ENCODE results near the gene KLRF2. TPM values are rescaled to one million over a fixed set of nuclear protein-coding genes. Genes with fewer than 3 reads are reported as not detected.
A peak's percentile ranks its signal among the peaks of the same experiment; 100 is the strongest.

KLRF2 gene
- polyA plus RNA-seq, 4 donors = not detected

- DNase-seq (ENCODE audit: low read depth in 4 of 4, low spot score in 2 of 4) = no peak
Measured at GRCh38 chr12:9883175-9883574, 1.9 kb downstream of the KLRF2 start.

DNA sequence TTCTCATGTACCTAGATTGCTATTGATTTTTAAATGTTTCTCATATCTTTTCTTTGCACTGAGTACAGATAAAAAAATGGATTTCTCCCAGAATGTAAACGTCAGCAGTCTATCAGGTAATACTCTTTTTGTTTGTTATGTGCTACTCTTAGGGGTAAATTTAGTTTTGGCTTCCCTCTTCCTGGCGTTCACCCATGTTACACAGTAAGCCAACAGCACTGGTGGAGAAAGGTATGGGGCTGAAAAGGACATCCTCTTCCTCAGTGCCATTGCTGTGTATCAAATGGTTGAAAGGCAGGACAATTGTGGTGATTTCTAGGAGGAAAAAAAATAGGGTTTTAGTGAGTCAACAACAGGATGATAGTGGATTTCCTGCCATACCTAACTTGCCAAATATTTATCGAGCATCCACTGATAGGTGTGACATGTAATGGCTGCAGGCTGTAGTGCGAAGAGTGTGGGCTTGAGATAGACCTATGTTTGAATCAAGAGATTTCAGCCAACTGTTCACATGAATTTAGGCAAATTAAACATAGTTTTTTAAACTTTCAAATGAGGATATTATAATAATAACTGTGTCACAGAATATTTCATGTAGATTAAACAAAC is 7.5 kb downstream of the KLRF2 start:
- no peak for DNase-seq (ENCODE audit: low read depth in 4 of 4, low spot score in 2 of 4)

GRCh38 chr12:9895215-9895971 is 14.1 kb downstream of the KLRF2 start:
- DNase-seq (ENCODE audit: low read depth in 4 of 4, low spot score in 2 of 4) = no peak

- no peak for DNase-seq (ENCODE audit: low read depth in 4 of 4, low spot score in 2 of 4)
Measured at GRCh38 chr12:9897535-9897934, 16.2 kb downstream of the KLRF2 start.

GRCh38 chr12:9899209-9899608 is 17.9 kb downstream of the KLRF2 start:
- no peak for DNase-seq (ENCODE audit: low read depth in 4 of 4, low spot score in 2 of 4)

- no peak for DNase-seq (ENCODE audit: low read depth in 4 of 4, low spot score in 2 of 4)
Measured at GRCh38 chr12:9900930-9901329, 19.6 kb downstream of the KLRF2 start.

- DNase-seq (ENCODE audit: low read depth in 4 of 4, low spot score in 2 of 4) = no peak
Measured at GRCh38 chr12:9902539-9903228, 21.4 kb downstream of the KLRF2 start.

GRCh38 chr12:9906873-9907272 is 25.6 kb downstream of the KLRF2 start:
- DNase-seq (ENCODE audit: low read depth in 4 of 4, low spot score in 2 of 4) = no peak

GRCh38 chr12:9907769-9908168 is 26.5 kb downstream of the KLRF2 start:
- no peak for DNase-seq (ENCODE audit: low read depth in 4 of 4, low spot score in 2 of 4)

DNA sequence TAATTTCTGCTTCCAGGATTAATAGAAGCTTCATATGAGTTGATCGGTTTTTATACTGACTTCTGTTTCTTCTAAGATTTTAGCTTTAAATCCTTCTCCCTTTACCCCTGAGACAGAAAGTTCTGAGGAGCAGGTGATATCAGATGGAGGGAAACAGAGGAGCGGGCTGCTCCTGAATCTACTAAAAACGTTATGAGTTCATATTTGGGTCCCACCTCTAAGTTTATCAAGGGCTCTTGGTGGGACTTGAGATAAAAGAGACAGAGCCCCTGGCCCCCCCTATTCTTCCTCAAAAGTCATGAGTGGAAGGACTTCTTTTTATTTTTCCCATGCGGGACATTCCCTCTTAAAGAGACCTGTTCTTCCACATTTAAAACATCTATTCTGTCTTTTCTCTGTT is 27.1 kb downstream of the KLRF2 start:
- no peak for DNase-seq (ENCODE audit: low read depth in 4 of 4, low spot score in 2 of 4)

DNA sequence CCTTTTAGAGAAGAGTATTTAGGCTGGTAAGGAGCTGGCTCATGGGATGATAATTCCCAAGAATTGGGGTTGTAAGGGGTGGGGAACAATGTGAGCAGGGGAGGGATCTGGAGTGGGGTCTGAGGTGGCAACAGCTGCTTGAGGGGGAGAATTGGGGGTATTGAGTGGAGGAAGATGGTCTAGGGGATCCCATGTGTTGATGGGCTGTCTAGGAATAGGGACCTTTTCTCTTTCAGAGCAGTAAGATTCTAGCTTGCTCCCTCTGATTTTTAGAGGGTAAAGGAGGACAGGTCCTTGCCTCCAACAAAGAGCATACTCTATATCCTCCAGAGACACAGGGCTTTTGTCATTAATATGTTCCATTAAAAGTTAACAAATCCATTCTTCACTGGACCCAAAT is 28.4 kb downstream of the KLRF2 start:
- DNase-seq (ENCODE audit: low read depth in 4 of 4, low spot score in 2 of 4) = no peak

- DNase-seq (ENCODE audit: low read depth in 4 of 4, low spot score in 2 of 4) = no peak
Measured at GRCh38 chr12:9910716-9911421, 29.6 kb downstream of the KLRF2 start.

- no peak for DNase-seq (ENCODE audit: low read depth in 4 of 4, low spot score in 2 of 4)
Measured at GRCh38 chr12:9911708-9912107, 30.4 kb downstream of the KLRF2 start.

- DNase-seq (ENCODE audit: low read depth in 4 of 4, low spot score in 2 of 4) = no peak
Measured at GRCh38 chr12:9919443-9919842, 38.2 kb downstream of the KLRF2 start.

DNA sequence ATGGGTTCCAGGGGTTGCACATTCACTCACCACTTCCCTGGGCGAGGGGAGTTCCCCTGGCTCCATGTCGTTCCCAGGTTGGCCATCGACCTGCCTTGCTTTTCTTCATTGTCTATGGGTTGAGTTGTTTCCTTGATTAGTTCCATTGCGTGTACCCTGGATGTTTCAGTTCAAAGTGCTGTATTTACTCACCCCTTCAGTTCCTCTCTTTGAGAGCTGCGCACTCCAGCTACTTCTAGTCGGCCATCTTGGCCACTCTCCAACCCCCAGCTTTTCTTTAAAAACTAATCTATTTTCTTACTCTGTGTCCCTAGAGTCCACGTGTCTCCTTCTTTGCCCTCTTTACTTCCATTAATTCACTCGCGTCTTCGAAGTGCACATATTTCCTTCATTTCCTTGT is 39.2 kb downstream of the KLRF2 start:
- no peak for DNase-seq (ENCODE audit: low read depth in 4 of 4, low spot score in 2 of 4)

GRCh38 chr12:9922429-9922828 is 41.1 kb downstream of the KLRF2 start:
- DNase-seq (ENCODE audit: low read depth in 4 of 4, low spot score in 2 of 4) = no peak

GRCh38 chr12:9925705-9926393 is 44.6 kb downstream of the KLRF2 start:
- DNase-seq (ENCODE audit: low read depth in 4 of 4, low spot score in 2 of 4) = peak in 1 of 4 donors; percentile 10

DNA sequence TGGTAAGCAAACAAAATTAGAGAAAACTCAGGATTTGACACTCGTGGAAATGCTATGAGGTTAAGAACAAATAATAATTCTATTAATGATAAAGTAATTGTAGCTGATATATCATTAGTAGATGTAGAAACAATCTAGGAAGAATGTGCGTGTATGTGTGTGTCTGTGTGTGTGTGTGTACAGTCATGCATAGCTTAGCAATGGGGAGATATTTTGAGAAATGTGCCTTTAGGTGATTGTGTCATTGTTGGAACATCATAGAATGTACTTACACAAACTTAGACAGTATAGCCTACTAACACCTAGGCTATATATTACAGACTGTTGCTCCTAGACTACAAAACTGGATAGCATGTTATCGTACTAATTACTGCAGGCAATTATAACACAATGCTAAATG is 45.6 kb downstream of the KLRF2 start:
- DNase-seq (ENCODE audit: low read depth in 4 of 4, low spot score in 2 of 4) = no peak

- no peak for DNase-seq (ENCODE audit: low read depth in 4 of 4, low spot score in 2 of 4)
Measured at GRCh38 chr12:9928607-9929006, 47.3 kb downstream of the KLRF2 start.

DNA sequence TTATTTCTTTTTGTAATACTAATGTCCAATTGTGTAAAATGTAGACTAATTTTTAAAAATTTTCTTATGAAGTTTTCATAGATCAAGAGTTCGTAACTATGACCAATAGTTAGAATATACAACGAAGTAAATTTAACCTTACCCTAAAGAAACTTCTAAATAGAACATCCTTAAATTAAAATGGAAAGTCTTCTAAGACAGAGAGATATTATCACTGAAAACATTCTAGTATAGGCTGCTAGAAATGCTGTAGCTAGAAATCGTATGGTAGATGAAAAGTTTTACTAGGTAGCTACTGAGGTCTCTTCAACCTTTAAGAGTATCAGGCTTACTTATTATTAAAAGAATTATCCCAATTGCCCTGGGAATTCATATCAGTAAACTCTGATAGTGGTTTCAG is 50.0 kb downstream of the KLRF2 start:
- DNase-seq (ENCODE audit: low read depth in 4 of 4, low spot score in 2 of 4) = no peak

GRCh38 chr12:9932270-9932669 is 51.0 kb downstream of the KLRF2 start, which contains the start of gene CLEC2A:
Gene CLEC2A, minus strand, starts transcription at chr12:9932370. Its CDS starts 41 bp downstream, at chr12:9932329.
- no peak for DNase-seq (ENCODE audit: low read depth in 4 of 4, low spot score in 2 of 4)
